Suppressor macrophage treated with lipopolysaccharide for 1 hour (primary cell): Measurements from ENCODE around the gene COA8.

Experiments used
- DNase-seq, 3 donors: peaks; one replicate each; pipeline ENCODE4 v3.0.0-alpha.2; 2020 to 2022

Gene COA8

GRCh38 chr14:103537175-103537990 lies 25.4 kb upstream of the COA8 start:
- DNase-seq: peak; percentile 79 to 91 (median 88)

GRCh38 chr14:103538291-103539055 lies 24.3 kb upstream of the COA8 start:
- no peak for DNase-seq

GRCh38 chr14:103539056-103539825 lies 23.5 kb upstream of the COA8 start:
- DNase-seq: no peak

GRCh38 chr14:103540821-103541708 lies 21.7 kb upstream of the COA8 start:
- DNase-seq: no peak

GRCh38 chr14:103541709-103542604 lies 20.8 kb upstream of the COA8 start:
- DNase-seq: no peak

GRCh38 chr14:103542605-103543088 lies 20.1 kb upstream of the COA8 start:
- DNase-seq: no peak

- DNase-seq: no peak
Measured at GRCh38 chr14:103543140-103543539, 19.6 kb upstream of the COA8 start.

GRCh38 chr14:103543721-103544387 lies 18.9 kb upstream of the COA8 start:
- no peak for DNase-seq

- no peak for DNase-seq
Measured at GRCh38 chr14:103544388-103545218, 18.2 kb upstream of the COA8 start.

GRCh38 chr14:103545219-103545914 lies 17.4 kb upstream of the COA8 start:
- no peak for DNase-seq

- no peak for DNase-seq
Measured at GRCh38 chr14:103545915-103546651, 16.7 kb upstream of the COA8 start.

- peak; percentile 58 to 77 (median 68) for DNase-seq
Measured at GRCh38 chr14:103546652-103547454, 15.9 kb upstream of the COA8 start.

- no peak for DNase-seq
Measured at GRCh38 chr14:103547455-103547940, 15.3 kb upstream of the COA8 start.

- no peak for DNase-seq
Measured at GRCh38 chr14:103547941-103548462, 14.8 kb upstream of the COA8 start.

- no peak for DNase-seq
Measured at GRCh38 chr14:103548463-103549351, 14.1 kb upstream of the COA8 start.
